Activated gamma-delta T cell treated with Interleukin-2 at 50 U/mL for 16 hours (primary cell): ENCODE results near the gene MFSD8.
"Not testable (repeated sequence)": the region's sequence is repeated elsewhere in the genome, so short reads cannot be mapped to it uniquely, and the experiment has no call there.

ENCODE experiments used
- DNase-seq: peaks from one replicate; pipeline ENCODE4 v3.0.0-alpha.2; 2020

MFSD8 gene

DNA sequence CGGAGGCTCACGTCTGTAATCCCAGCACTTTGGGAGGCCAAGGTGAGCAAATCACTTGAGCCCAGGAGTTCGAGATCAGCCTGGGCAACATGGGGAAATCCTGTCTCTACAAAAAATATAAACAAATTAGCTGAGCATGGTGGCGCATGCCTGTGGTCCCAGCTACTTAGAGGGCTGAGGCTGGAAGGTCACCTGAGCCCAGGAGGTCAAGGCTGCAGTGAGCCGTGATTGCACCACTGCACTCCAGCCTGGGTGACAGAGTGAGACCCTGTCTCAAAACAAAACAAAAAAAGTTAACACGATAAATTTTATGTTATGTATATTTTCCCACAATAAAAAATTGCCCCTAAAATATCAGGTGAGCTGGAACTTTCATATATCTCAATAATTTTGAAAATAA, 33.1 kb downstream of the MFSD8 start:
- not testable (repeated sequence) for DNase-seq

DNA sequence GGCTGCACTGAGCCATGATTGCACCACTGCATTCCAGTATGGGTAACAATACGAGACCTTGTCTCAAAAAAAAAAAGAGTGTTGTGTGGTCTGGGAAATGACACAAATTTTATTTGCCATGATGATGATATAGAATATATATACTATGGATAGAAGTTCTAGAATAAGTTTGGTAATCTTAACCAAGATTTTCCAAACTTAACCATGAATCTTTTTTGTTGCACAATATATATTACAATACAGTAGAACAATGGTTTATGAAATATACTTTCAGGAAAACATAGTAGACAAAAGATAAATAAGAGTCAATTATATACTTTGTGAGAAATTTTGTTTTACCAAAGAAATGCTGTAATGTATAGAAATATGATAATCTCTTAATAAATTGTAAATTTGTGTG, 34.8 kb downstream of the MFSD8 start:
- no peak for DNase-seq

DNA sequence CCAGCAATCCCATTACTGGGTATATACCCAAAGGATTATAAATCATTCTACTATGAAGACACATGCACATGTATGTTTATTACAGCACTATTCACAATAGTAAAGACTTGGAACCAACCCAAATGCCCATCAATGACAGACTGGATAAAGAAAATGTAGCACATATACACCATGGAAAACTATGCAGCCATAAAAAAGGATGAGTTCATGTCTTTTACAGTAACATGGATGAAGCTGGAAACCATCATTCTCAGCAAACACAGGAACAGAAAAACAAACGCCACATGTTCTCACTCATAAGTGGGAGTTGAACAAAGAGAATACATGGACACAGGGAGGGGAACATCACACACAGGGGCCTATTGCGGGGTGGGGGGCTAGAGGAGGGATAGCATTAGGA, 39.3 kb downstream of the MFSD8 start:
- not testable (repeated sequence) for DNase-seq

DNA sequence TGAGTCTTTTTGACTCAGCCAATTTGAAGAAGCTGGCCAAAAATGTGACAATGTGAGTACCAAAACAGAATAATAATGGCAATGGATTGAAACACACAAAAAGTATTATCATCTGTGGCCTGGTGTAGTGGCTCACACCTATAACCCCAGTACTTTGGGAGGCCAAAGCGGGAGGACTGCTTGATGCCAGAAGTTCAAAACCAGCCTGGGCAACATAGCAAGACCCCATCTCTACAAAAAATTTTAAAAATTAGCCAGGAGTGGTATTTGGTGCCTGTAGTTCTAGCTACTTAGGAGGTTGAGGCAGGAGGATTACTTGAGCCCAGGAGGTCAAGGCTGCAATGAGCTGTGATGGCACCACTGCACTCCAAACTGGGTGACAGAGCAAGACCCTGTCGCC, 42.7 kb downstream of the MFSD8 start:
- no peak for DNase-seq

DNA sequence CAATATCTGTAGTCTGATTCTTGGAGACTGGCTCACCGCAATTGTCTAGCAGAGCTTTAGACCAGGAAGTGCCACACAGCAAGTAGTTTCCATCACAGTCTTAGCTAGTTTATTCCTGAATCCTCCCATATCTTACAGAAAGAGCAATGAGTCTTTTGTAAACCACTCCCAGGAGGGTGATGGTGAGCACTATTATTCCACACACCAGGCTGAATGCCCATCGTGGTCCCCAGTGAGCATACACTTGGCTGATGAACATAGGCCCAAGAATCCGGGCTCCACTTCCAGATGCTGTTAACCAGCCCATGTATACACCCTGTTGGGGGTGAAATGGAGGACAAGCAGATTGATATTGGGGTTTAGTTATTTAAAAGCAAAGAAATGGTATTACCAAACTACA, 44.5 kb downstream of the MFSD8 start:
- DNase-seq, result no peak

DNA sequence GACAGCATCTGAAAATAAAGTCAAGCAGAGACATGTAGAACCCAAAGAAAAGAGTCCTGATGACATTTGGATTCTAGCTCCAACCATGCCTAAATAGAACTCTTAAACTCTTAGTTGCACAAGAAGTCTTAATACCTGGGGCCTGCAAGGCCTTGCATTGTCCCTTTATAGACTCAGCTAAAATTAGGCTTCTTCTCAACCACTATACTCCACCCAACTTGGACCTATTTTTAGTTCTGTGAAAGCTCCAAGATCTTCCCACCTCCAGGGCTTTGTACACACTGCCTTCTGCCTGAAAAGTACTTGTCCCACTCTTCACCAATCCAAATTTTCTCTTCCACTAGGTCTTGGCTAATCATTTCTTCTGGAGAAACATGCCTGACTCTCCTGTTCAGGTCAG, 47.8 kb downstream of the MFSD8 start:
- DNase-seq, result no peak

DNA sequence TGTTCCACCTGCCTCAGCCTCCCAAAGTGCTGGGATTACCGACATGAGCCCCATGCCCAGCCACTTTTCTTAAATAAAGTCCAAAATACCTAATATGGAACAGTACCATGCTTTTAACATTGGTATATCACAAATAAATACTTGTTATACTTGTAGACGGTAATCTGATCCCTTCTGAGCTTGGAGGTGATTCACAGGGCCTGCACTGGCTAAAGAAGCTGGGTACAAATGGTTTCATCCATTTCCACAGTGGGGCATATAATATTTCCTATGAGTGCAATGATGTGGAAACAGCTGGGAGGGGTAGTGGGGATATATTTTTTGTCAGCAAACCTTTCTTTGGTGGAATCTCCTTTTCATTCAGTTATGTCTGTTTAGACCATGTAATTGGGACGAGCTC, 48.5 kb downstream of the MFSD8 start:
- DNase-seq, result no peak

DNA sequence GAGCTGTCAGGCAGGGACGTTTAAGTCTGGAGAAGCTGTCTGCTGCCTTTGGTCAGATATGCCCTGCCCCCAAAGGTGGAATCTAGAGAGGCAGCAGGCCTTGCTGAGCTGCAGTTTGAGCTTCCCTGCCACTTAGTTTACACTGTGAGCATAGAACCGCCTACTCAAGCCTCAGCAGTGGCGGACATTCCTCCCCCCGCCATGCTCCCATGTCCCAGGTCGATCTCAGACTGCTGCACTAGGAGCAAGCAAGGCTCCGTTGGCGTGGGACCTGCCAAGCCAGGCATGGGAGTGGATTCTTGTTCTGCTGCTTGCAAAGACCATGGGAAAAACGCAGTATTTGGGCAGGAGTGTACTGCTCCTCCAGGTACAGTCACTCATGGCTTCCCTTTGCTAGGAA, 59.9 kb downstream of the MFSD8 start:
- no peak for DNase-seq

DNA sequence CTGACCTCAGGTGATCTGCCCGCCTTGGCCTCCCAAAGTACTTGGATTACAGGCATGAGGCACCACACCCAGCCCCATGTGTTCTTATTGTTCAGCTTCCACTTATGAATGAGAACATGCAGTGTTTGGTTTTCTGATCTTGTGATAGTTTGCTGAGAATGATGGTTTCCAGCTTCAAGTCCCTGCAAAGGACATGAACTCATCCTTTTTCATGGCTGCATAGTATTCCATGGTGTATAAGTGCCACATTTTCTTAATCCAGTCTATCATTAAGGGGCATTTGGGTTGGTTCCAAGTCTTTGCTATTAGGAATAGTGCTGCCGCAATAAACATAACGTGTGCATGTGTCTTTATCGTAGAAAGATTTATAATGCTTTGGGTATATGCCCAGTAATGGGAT, 65.3 kb downstream of the MFSD8 start:
- not testable (repeated sequence) for DNase-seq

DNA sequence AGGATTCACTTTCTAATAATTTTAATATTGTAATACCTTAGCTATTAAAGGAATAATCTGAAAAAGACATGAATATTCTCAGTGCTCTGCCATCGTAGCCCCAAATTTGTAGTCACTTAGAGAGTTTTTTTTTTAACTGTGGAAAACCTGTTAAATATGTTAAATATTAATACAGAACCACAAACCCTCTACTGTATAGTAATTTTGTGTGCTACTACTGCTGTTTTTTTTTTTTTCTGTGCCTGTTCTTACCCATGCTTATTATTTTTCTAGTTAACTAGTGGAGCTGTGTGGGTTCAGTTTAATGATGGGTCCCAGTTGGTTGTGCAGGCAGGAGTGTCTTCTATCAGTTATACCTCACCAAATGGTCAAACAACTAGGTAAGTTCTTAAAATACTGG, 68.4 kb downstream of the MFSD8 start:
- DNase-seq, result no peak

DNA sequence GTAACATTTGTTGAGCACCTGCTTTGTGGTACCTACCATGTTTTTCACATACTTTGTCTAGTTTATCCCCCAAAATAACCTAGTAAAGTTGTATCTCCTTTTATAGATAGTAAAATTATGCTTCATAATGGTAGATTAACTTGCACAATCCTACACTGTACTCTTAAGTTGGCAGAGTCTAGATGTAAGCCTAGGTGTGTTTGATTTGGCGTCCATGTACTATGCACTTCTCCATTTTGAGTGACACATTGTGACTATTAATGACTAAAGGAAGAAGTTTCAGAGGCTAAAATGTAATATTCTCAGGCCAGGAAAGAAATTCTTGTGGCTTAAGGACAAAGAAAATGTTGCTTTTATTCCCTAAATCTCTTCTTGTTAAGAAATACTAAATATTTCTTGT, 68.9 kb downstream of the MFSD8 start:
- DNase-seq, result no peak

DNA sequence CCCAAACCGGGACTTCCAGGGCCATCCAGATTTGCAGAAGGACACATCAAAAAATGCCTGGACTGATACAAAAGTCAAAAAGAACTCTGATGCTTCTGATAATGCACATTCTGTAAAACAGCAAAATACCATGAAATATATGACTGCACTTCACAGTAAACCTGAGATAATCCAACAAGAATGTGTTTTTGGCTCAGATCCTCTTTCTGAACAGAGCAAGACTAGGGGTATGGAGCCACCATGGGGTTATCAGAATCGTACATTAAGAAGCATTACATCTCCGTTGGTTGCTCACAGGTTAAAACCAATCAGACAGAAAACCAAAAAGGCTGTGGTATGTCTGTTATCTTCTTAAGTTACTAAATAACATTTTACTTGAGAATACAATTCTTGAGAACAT, 75.1 kb downstream of the MFSD8 start:
- no peak for DNase-seq

DNA sequence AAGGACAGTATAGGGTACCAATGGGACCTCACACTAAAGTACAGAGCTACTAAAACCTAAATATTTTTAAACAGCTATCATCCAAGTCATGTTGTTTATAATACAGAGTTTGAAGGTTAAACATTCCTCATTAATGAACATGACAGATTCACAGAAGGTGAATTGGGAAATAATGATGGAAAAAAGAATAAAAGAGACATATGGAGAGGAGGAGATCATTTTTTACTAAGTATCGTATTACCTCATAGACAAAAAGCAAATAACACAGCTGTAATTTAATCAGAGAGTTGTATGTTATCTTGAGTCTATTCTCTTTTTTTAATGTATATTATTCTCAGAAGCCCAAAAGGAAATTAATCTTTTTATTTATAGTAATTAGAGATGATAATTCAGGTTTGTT, 76.4 kb downstream of the MFSD8 start:
- no peak for DNase-seq

DNA sequence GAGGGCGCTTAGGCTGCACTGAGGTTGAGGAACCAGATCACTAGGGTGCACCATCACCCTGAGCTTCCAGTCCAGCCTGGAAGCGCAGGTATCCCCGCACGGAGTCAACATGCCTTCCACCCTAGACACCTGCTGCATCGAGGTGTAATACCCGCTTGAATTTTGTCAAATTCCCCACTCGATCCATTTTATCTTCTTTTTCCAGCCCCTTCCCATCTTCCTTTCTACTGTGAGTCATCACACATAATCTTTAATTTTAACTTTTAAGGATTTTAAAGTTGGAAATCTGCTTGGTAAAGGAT, 83.5 kb downstream of the MFSD8 start:
- no peak for DNase-seq

DNA sequence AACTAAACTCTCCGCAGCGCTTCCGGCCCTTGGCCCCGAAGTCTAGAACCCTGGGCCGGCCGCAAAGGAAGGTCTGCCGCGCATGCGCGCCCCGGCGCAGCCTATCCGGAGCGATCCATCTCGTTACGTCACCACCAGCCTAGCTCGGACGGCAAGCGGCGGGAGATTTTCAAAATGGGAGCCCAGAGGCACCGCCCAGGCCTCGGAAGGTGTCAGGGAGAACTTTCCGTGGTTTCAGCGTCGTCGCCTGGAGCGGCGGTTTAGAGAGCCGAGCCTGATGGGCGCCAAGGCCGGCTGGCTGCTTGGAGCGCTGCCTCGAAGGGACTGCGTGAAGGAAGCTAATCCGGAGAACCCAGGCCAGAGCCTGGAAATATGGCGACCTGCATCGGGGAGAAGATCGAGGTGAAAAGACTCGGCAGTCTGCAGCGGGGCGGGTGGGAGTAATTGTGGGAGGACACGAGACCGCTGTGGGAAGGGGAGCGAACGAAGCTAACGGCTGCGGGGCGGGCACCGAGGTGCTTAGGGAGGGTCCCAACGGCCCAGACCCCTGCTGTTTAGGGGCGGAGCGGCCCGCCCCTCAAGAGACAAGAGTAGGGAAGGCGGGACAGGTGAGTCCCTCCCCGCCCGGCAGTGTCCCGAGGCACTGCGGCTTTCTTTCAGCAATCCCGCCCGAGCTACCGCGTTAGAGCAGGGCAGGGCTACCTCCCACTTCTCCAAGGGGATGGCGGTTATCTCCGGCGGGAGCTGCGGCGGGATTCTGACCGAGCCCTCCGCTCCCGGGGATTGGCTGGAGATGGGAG, 84.0 kb downstream of the MFSD8 start, which contains the start of gene PLK4:
Gene PLK4 (plus strand): TSS at position 131 of the 800 bp plus-strand sequence. CDS start 242 bp downstream, at position 373.
- peak; percentile 93 for DNase-seq

DNA sequence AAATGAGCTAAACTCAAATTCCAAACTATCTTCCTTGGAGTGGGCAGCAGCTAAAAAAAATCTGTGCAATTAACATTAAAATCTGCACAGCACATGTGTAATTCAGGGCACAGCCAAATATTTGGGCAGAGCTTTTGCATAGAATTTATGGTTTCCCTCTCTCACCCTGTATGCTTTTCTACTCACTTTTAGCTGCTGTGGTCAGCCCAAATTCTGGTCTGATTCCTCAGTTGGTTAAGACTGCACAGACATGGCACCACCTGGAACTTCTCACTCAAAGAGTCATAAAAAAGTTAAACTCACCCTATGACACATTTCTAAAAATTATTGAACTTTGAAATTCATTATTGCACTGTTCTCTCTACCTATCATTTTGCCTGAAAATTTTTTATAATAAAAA, 89.2 kb downstream of the MFSD8 start:
- DNase-seq, result no peak

DNA sequence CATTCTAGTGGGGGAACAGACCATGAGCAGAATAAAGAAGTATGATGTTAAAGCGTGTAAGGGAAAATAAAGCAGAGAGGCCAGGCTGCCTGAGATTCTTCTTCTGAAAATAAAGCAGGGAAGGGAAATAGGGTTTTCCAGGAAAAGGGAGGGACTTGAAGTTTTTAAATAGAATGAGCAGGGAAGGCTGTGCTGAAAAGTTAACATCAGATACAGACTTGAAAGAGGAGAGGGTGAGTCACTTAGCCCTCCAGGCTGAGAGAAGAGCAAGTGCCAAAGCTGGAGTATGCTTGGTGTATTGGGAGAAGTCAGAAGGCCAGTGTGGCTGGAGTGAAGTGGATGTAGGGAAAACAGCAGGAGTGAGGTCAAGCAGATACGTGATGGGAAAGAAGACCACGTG, 94.3 kb downstream of the MFSD8 start:
- no peak for DNase-seq

DNA sequence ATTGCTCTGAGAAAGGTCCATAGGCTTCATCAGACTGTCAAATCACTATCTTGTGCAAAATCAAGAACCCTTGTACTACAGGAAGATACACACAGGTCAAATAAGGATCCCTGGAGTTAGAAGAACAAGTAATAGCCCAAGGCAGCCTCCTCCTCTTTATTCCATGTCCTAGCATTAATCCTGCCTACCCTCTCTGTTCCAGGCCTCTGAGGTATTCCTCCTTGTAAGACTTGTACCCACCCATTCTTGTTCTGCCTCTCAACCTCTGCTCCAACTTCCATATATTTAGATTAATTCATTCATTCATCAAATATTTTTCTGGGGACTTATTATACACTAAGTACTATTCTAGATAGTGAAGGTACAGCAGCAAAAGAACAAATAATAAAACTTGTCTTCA, 94.7 kb downstream of the MFSD8 start:
- no peak for DNase-seq

DNA sequence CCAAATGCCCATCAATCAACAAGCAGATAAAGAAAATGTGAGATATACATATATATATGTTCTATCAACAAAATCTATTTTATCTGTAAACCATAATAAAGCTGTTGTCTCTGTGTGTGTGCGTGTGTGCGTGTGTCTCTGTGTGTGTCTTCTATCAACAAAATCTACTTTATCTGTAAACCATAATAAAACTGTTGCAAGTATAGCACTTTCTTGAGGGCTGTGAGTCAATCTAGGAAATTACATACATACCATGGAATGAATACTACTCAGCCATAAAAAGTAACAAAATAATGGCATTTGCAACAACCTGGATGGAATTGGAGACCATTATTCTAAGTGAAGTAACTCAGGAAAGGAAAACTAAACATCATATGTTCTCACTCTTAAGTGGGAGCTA, 96.8 kb downstream of the MFSD8 start:
- no peak for DNase-seq
